ENCODE results near the gene DLGAP1.

DNA sequence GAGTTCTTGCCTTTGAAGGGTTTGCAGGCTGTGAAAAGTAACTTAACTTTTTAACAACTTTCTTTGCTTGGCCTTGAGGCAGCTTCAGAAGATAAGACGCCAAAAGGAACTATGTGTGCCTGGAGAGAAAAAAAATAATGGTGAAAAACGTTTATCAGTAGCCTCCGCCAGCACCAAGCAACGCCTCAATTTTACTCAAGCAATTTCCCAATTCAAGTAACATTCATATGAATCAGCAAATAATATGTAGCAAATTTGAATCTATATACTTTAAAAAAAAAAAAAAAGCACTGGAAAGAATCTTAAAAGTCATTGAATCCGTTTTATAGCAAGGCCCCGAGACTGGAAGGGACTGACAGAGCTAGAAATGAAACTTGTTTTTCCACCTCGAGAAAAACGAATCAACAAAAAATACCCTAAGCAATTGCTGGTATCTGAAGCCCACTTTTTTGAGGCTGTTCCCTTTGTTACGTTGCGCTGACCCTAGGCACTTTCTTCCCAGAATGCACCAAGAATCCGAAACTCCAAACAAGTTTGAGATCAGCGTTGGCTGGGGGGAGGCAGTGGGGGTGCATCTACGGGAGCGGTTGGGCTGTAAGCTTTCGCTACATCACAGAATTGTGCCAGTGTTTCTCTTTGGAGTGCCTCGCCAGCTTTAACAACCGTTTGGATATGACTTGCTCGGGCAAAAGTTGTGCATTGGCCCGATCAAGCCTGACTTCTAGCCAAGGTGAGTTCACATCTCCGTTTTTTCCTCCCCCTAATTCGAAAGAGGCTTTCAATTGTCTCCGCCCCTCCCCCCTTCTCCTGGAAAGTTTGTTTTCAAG lies 1007.8 kb downstream of the DLGAP1 start:
- TF ChIP-seq CTCF (IDR thresholded peaks at IDR 0.05 in 2 of 3, conservative IDR thresholded peaks at IDR 0.05 in 1 of 3; ENCODE audit: borderline replicate concordance in 1 of 3, insufficient read depth in 1 of 3, low read depth in 2 of 3, low read length in 2 of 3), result no peak
- TF ChIP-seq ZNF274 (IDR thresholded peaks at IDR 0.05; ENCODE audit: low read depth, low read length), result no peak
- no peak for TF ChIP-seq RAD21 (IDR thresholded peaks at IDR 0.05; ENCODE audit: low read depth)
- no peak for TF ChIP-seq EZH2 (IDR thresholded peaks at IDR 0.05)
- TF ChIP-seq POLR2AphosphoS5 (IDR thresholded peaks at IDR 0.05; ENCODE audit: low read depth, low read length), result 0 out of 2 replicates have a peak, but pooled peaks have one; percentile 15
- peak; percentile 16 for TF ChIP-seq POLR2A (IDR thresholded peaks at IDR 0.05; ENCODE audit: borderline replicate concordance, extremely low read depth, insufficient read depth, insufficient read length)
- TF ChIP-seq, protein P1, sequence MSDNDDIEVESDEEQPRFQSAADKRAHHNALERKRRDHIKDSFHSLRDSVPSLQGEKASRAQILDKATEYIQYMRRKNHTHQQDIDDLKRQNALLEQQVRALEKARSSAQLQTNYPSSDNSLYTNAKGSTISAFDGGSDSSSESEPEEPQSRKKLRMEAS (IDR thresholded peaks at IDR 0.05), result no peak
- no peak for TF ChIP-seq SRF (IDR thresholded peaks at IDR 0.05; ENCODE audit: low read depth)

All from HCT116 (cell line).